GM18507 (cell line): ENCODE measurements around the gene STX1A.
"Not testable (repeated sequence)": the region's sequence is repeated elsewhere in the genome, so short reads cannot be mapped to it uniquely, and the experiment has no call there.

Experiments used
- DNase-seq: peaks from one replicate; pipeline ENCODE4 v3.0.0; 2011; ENCODE audit warnings: low read depth; ENCODE audit not compliant: insufficient read length; ENCODE audit errors: extremely low spot score
- FAIRE-seq: peaks from 2 replicates; lab custom pipeline; 2011; peaks lifted over from hg19 to GRCh38; lab: Jason Lieb, UNC

Gene STX1A

DNA sequence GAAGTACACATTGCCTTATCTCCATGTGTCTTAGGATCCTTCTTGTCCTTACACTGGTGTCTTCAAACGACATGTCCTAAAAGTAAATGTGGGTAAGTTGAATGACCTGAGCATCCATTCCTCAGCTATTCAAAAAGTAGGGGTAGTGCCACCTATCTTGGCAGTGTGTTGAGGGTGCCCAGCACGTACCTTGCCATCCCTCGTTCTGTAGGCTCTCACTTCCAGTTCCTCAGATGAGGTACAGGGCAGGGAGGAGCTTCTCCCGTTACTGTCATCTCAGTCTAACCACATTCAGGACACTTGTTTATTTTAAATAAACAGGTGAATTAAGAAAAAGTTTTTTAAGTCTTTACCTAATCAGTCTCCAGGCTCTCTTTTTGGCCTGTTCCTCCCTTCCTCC lies 23.1 kb downstream of the STX1A start:
- no peak for FAIRE-seq
- DNase-seq, result no peak

DNA sequence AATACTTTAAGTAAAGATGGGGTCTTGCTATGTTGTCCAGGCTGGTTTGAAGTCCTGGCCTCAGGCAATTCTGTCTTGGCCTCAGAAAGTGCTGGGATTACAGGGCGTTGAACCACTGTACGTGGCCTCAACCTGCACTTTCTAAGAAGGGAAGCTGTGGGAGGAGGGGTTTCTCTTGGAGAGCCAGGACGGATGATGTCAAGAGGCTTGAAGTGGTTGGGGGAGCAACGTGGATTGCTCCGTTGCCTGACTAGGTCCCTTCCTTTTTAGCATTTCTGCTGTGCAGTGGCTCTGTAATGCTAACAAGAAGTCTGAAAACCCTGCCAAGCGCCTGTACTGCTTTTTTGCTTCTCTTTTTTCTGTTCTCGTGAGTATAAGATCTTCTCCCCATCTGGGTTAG lies 28.8 kb downstream of the STX1A start:
- FAIRE-seq (no peak), DNase-seq (no peak)

DNA sequence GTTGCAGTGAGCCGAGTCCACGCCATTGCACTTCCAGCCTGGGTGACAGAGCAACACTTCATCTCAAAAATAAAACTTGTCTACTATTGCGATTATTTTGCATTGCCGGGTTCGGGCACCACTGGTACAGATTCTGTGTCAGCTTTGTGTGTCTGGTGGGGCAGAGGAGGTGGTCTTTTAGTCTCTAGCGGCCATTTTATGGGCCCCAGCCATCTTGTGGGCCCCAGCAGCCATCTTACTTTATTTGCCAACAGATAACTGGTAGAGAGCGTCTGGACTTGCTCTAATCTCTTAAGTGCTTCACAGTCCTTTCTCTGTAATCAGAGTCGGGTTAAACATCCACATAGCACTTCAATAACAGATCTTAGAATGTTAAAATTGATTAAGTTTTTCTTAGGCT lies 31.2 kb downstream of the STX1A start:
- DNase-seq (no peak), FAIRE-seq (no peak)

DNA sequence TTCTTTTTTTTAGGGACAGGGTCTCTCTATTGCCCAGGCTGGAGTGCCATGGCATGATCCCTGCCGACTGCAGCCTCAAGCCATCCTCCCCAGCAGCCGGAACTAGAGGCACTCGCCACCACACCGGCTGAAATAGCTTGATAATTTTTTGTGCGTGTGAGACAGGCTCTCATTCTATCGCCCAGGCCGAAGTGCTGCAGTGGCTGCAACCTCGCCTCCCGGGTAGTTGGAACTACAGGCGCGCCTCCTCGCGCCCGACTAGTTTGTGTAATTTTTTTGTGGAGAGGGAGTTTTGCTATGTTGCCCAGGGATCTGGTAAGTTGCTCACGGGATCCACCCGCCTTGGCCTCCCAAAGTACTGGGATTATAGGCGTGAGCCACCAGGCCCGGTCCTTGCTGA lies 34.2 kb downstream of the STX1A start:
- FAIRE-seq, result no peak
- DNase-seq, result no peak

DNA sequence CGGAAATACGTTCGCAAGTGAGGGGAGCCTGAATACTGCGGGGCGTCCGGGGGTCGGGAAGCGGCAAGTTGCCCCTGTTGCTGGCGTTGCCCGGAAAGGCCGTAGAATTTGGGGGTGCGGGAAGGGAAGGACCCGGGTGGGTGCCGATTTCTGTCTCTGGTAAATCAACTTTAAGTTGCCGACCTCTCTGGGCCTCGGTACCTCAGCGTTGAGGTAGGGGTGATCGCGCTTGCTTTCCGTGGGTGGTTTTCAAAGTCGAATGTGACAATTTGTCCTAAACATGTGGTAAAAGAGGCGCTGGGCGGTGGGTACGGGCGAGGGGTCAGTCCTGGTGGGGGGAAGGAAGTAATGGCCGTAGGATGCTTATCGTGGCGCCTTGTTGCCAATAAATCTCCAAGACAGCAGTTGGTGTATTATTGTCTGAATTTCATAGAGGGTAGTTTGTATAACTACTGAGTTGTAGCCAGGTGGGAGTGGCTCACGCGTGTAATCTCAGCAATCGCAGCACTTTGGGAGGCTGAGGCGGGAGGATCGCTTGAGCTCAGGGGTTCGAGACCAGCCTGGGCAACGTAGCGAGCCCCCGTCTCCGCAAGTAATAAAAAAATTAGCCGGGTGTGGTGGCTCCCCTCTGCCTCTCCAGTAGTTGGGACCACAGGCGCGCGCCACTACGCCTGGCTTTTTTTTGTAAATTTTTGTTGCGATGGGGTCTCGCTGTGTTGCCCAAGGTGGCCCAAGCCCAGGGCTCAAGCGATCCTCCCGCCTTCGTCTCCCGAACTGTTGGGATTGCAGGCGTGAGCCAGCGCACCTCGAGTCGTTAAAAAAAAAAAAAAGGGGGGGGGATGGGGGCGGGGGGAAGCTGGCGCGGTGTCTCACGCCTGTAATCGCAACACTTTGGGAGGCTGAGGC lies 35.4 kb downstream of the STX1A start:
- FAIRE-seq (no peak), DNase-seq (no peak)

DNA sequence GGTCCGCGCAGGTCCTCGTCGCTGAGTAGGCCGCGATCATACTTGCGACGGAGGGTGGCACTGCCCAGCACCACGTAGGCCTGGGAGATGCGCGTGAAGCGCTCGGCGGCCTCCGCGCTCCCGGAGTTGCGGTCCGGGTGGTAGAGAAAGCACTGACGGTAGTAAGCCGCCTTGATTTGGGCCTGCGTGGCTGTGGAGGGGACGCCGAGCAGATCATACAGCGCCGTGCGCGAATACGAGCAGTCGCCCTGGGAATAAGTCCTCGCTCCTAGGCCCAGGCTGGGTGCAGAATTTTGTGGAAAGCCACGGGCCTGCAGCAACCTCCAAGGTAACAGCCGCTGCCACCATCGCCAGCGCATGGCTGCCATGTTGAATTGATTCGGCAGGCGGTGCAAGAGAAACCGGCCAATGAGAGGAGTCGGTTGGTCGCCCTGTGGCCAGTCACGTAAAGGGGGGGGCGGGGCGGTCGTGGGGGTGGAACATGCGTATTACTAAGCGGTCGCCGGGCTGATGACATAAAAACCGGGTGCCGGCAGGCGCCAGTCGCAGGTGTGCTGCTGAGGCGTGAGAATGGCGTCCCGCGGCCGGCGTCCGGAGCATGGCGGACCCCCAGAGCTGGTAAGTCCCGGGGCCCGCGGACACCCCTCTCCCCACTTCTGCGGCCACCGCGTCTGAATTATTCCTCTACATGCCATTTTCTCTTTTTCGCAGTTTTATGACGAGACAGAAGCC lies 36.2 kb downstream of the STX1A start, which contains the start of the genes BUD23 and DNAJC30:
Gene BUD23 (plus strand): TSS at position 542 of the 732 bp plus-strand sequence. CDS start 29 bp downstream, at position 571.
Gene DNAJC30 (minus strand): TSS at position 398 of the 732 bp plus-strand sequence. CDS start 30 bp downstream, at position 368.
- FAIRE-seq (peak; percentile 88), DNase-seq (peak; percentile 96)

DNA sequence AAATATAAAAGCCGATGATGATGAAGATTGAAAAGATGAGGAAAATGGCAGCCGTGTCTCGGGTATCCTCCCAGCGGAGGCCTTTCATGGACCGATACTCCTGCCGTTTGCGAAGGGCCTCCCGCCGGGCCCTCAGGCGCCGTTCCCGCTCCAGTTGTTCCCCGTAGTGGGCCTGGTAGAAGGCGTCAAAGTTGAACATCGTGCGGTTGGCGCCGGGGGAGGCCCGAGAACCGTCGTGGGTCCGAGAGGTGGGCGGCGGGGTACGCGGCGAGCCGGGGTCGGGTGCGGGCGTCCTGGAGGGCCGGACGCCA lies 36.8 kb downstream of the STX1A start:
- DNase-seq (no peak), FAIRE-seq (no peak)

DNA sequence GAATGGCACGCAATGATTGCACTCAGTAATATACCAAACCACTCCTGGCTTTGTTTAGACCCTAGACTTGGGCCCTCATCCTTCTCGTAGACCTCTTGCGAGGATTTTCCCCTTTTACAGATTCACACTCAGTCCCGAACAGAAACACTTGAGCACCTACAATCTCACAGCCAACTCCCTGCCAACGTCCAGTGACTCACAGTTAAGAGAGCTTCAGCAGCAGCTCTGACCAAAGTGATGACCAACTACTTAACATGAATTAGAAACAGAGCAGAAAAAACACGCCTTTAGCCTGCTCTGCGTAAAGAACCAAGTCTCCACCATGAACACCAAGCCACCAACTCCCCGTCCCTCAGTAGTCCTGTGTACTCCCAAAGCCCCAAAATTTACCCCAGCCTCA lies 38.4 kb downstream of the STX1A start:
- FAIRE-seq (no peak), DNase-seq (no peak)

DNA sequence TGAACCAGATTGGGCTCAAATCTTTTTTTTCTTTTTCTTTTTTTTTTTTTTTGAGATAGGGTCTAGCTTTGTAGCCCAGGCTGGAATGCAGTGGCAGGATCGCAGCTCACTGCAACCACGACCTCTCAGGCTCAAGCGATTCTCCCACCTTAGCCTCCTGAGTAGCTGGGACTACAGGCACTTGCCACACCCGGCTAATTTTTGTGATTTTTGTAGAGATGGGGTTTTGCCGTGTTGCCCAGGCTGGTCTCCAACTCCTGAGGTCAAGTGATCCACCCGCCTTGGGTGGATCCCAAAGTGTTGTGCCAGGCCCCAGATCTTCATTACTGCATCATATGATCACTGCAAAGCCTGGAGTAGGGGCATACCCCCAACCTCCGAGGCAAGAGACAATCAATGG lies 39.0 kb downstream of the STX1A start:
- FAIRE-seq (no peak), DNase-seq (no peak)

DNA sequence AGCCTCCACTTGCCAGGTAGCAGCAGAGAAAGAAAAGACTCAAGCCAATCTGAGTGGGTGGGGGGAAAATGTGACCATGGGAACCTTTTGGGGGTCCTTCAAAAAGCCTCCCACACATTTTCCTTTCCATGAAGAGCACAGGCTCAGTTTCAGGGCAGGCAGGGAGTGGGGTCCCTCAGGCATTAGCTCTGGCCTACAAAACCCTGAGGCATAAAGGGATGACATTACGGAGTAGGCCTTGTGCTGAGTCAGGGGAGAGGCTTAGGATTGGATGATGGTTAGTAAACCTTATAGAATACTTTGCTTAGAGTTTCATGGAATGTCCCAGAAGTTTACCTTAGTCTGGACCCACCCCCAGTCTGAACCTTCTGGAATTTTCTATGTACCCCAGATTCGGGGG lies 39.8 kb downstream of the STX1A start:
- DNase-seq, result no peak
- no peak for FAIRE-seq

DNA sequence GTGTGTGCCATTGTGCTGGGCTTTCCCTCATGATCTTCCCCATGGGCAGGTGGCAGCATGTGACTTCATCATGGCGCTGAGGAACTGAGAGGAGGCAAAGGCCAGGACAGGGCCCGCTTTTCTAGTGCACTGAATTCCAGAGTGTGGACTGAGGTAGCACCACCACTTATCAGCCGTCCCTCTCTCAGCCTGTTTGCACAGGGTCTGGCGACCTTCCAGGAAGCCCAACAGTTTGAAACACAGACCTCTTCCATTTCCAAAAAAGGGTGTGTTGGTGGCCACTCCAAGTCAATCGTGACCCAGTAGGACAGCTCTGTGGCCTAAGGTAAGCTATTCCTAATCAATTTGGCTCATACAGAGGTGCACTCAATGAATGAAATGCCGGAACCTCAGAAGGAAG lies 40.6 kb downstream of the STX1A start:
- FAIRE-seq, result no peak
- no peak for DNase-seq

DNA sequence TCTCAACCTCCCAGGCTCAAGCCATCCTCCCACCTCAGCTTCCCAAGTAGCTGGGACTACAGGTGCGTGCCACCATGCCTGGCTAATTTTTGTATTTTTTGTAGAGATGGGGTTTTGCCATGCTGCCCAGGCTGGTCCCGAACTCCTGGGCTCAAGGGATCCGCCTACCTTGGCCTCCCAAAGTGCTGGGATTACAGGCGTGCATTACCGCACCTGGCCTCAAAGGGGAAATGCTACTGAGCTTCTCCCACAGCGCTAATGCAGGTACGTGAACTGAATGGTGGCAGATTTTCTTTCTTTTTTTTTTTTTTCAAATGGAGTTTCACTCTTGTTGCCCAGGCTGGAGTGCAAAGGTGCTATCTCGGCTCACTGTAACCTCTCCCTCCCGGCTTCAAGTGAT lies 43.4 kb downstream of the STX1A start:
- not testable (repeated sequence) for DNase-seq, FAIRE-seq

DNA sequence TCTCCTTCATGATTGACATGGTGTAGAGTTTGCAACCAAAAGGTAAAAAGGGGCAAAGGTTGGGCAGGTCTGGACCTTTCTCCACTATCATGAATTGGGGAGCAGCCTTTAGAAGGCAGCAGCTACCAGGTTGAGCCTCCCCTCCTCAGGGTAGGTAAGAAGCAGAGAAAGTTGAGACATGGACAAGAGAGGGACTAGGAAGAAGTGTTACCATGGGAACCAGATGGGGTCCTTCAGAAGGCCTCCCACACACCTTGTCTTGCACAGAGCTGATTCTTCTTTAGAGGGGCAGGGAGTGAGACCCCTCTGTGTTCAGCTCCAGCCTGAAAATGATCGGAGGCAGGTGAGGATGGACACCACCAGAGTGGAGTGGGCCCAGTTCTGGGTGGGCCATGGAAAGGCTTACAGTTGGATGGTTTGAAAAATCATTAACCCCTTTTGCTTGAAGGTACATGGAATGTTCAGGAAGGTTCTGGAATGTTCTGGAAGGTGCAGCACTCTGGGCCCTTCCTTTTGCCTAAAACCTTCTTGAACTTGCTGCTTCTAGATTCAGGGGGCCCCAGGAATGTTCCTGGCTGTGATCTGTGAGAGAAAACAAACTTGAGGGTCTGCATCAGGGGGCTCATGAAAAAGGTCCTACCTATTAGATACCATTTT lies 44.9 kb downstream of the STX1A start:
- DNase-seq, result no peak
- no peak for FAIRE-seq

DNA sequence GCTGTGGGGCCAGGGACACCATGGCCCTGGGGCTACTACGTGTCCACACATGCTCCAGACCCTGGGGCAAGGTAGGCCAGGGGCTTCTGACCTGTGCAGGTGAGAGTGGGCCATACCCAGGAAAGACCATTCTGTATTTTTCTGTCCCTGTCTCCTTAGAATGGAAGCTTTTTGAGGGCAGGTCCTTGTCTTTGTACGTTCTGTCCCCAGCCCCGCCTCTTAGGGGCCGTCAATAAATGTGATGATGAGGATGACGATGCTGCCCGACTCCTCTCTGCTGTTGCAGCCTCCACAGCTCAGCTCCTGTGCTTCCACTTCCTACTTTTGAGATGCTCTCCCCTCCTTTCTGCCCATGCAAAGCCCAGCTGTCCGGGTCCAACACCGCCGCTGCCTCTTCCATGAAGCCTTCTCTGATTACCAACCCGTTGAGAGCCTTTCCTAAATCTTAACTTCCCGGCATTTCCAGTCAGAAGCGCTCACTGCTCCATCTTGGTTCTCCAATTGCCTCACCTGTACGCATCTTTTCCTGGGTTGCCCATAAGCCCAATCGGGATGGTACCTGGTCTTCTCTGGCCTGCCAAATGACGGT lies 47.5 kb downstream of the STX1A start:
- FAIRE-seq, result no peak
- DNase-seq, result no peak

DNA sequence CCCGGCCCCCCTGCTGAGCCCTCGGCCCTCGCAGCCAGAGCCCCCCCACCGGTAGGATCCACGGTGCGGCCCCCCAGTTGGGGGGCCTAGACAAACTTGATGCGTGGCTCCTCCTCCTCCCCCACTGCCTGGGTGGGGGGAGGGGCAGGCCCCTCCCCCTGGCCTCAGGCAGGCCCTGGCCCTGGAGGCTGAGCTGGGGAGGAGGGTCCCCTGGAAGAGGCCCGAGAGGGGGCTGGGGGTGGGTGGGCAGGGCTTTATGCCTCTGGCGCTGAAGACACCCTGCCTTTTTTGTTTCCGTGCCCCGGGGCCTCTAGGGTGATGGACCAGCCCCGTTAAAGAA lies 48.2 kb downstream of the STX1A start:
- no peak for DNase-seq
- FAIRE-seq, result no peak

DNA sequence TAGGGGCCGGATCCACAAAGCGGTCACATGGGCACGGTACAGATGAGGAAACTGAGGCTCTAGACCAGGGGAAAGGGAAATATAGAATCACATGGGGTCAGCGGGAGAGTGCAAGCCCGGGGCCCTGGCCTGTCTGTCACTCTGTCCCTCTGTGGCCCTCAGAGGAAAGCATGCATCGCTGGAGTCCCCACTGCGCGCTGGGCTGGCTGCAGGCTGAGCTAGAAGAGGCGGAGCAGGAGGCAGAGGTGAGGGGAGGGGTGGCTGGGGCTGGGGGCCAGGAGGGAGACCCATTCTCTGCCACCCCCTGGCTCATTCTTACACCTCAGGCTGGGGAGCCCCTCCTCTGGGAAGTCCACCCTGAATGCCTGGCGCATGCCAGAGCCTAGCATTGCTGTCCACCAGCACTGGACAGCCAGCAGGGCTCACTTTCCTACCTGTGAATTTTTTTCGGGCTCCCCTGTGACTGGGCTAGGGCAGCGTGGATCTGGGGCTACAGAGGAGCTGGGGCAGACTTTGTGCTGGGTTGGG lies 49.5 kb downstream of the STX1A start:
- no peak for DNase-seq
- no peak for FAIRE-seq

DNA sequence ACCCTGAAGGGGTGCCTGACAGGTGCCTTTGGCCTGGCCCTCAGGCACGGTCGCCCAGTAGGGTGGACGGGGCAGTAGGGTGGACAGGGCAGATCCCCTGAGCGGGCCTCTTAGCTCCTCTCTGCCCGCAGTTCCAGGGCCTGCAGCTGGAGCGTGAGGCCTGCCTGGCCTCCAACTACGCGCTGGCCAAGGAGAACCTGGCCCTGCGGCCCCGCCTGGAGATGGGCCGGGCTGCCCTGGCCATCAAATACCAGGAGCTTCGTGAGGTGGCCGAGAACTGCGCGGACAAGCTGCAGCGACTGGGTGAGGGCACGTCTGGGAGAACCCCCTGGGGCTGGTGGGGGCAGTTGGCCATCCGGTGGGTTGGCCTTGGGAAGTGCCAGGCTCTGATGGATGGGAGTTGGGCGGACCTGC lies 50.2 kb downstream of the STX1A start:
- no peak for DNase-seq
- FAIRE-seq, result no peak

DNA sequence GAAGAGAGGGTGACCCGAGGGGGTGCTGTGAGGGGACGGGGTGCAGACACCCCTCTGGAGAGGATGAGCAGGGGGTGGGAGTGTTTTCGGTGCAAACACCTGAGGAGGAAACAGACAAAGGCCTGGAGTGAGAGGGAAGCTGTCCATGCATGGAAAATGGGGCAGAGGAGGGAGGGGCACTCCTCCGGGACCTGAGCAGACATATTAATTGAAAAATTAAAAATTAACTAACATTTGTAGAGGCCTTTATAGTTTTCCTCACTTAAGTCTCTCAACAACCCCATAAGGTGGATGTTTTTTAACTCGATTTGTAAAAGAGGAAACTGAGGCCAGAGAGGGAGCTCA lies 50.6 kb downstream of the STX1A start:
- no peak for DNase-seq
- no peak for FAIRE-seq

DNA sequence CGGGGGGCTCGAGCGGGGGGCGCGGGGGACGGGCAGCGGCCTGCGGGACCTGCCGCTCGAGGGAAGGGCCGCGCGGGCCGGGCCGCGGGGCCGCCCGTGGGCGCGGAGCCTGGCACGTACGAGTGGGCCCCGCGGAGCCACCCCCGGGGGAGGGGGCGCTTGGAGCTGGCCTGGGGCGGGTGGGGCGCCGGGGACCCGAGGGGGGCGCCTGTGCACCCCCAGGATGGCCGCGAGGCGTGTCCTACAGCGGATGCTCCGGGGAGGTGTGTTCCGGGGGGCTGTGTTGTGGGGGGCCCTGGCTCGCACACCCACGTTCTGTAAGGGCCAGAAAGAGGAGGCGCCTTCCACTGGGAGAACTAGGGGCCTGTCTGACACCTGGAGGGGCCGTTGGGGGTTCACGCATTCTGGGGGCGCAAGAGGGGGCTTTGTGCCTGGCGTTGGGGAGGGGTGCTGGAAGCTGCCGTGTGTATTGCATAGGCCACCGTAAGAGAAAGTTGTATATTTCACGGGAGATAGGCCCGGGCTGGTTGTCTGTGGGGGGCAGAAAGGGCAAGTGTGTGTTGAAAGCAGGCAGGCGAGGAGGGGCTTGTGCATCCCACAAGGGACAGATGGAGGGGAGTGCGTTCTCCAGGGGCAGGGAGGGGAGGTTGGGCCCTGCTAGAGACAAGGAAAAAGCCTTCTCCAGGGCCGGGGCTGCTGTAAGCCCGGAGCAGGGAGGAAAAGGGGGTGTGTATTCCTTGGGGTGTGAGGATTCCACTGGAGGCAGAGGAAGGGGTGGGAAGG lies 51.2 kb downstream of the STX1A start:
- FAIRE-seq (no peak), DNase-seq (no peak)
